Stimulated activated CD8-positive, alpha-beta memory T cell treated with anti-CD3 and anti-CD28 coated beads, Interleukin-15, amount 100 ng/mL, for 24 hours (primary cell): Measurements from ENCODE around the gene LYRM1.
"Not testable (repeated sequence)": the region's sequence is repeated elsewhere in the genome, so short reads cannot be mapped to it uniquely, and the experiment has no call there.

ENCODE experiments used
- DNase-seq: peaks from one replicate; pipeline ENCODE4 v3.0.0-alpha.2; 2020; ENCODE audit warnings: low read depth

Gene LYRM1

DNA sequence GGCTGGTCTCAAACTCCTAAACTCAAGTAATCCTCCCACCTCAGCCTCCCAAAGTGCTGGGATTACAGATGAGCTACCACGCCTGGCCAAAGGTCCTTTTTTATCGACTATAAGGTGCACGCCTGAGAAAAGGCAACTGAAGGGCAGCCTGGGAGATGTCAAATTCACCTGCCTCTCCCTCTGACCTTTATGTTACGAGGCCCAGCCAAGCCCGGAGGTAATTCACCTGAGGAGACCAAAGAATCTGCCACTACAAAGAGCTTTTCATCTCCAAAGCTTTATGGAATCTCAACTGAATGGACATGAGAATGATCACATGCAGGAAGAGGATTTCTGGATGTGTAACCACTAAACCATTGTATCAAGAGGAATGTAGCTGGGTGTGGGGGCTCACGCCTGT is 37.2 kb downstream of the LYRM1 start:
- no peak for DNase-seq

DNA sequence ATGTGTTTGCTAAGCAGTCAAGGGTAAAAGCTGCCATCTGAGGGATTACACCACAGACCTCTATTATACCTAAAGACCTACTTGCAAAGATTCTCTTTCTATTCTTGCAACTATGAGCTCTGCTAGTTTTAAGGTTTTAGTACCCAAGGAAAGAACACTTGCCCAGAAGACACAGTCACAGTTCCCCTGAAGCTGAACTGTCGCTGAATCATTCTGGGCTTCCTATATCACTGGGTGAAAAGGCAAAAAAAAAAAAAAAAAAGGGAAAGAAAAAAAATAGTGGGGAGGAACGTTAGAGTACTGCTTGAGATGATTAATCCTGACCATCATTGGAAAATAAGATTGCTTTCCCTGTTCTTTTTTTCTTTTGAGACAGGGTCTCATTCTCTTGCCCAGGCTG is 37.9 kb downstream of the LYRM1 start:
- no peak for DNase-seq

DNA sequence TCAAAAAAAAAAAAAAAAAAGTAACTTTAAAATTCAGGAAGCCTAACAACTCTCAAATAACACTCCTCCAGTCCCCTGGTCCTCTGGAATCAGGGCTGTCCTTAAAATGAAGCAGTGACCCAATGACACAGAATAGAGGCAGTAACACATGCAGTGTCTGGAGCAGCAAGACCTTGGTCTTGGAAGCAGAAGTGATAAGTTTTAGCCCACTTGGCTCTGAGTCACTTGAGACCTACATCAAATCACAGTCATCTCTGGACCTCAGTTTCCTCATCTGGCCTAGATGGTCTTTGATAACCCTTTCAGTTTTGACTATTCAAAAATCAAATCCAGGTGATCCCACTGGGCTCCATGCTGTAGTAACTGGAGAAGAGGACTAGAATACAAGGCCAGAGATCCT is 39.0 kb downstream of the LYRM1 start:
- no peak for DNase-seq

DNA sequence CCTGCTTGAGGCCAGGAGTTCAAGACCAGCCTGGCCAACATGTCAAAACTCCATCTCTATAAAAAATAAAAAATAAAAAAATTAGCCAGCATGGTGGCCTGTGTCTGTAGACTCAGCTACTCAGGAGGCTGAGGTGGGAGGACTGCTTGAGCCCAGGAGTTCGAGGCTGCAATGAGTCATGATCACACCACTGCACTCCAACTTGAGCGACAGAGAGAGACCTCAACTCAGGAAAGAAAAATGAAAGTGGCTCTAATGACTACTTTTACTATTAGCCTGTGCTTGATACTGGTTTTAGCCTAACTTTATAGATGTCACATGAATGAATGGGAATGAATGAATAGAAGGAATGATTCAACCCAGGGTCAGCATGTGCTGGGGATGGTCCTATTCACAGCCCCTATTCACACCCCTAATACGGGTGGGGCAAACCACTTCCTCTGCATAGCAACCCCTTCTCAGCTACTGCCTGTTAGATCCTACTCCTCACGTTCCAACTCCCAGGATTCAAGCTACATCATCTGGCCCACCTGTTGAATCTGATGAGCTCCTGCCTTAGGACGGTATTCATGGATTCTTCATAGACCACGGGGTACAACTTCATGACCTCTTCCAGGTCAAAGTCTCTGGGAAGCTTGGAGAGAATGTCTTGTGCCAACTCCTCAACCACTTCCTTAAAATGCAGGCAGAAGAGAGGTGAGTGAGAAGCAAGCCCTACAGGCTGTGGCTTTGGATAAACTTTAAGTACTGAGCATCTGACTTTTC is 40.5 kb downstream of the LYRM1 start:
- no peak for DNase-seq

DNA sequence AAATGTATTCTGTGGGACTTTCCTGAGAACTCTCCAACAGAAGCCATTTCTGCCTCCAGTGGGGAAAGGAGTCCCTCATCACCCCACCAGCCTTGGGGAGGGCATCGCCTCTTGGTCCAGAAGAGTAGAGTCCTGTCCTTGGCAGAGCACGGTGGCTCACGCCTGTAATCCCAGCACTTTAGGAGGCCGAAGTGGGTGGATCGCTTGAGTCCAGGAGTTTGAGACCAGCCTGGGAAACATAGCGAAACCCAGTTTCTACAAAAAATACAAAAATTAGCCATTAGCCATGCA is 41.0 kb downstream of the LYRM1 start:
- no peak for DNase-seq

DNA sequence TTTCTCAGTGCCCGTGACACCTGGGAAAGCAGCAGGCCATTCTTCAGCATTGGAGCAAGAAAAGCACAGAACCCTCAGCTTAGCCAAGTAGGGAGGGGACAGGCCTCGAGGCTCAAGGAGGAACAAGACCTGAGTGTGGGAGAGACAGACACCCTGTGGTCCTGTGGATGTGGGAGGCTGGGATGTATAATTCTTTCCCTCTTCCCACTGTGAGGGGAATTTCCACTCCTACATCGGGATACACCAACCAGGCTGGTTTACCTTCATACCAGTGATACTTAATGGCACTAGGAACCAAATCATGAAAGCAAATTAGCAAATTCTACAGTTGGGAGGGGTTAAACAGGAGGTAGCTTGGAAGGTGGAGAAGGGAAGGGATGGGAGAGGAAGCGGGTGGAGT is 41.7 kb downstream of the LYRM1 start:
- DNase-seq: no peak

DNA sequence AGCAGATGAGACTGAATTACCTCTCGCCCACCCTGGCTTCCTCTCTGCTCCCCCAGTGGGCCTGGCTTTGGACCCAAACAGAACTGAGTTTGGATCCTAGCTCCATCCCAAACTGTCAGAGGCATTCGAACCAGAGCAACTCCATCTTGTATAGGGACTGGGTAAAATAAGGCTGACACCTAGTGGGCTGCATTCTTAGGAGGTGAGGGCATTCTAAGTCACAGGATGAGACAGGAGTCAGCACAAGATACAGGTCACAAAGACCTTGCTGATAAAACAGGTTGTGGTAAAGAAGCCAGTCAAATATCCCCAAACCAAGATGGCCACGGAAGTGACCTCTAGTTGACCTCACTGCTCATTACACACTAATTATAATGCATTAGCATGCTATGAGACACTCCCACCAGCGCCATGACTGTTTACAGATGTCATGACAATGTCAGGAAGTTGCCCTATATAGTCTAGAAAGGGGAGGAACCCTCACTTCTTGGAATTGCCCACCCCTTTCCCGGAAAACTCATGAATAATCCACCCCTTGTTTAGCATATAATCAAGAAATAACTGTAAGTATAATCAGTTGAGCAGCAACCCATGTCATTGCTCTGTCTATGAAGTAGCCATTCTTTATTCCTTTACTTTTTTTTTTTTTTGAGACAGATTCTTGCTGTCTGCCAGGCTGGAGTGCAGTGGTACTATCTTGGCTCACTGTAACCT is 44.4 kb downstream of the LYRM1 start:
- DNase-seq: no peak

DNA sequence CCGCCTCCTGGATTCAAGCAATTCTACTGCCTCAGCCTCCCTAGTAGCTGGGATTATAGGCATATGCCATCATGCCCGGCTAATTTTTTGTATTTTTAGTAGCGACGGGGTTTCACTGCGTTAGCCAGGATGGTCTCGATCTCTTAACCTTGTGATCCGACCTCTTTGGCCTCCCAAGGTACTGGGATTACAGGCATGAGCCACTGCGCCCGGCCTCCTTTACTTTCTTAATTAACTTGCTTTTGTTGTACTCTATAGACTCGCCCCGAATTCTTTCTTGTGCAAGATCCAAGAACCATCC is 45.0 kb downstream of the LYRM1 start:
- DNase-seq: not testable (repeated sequence)

DNA sequence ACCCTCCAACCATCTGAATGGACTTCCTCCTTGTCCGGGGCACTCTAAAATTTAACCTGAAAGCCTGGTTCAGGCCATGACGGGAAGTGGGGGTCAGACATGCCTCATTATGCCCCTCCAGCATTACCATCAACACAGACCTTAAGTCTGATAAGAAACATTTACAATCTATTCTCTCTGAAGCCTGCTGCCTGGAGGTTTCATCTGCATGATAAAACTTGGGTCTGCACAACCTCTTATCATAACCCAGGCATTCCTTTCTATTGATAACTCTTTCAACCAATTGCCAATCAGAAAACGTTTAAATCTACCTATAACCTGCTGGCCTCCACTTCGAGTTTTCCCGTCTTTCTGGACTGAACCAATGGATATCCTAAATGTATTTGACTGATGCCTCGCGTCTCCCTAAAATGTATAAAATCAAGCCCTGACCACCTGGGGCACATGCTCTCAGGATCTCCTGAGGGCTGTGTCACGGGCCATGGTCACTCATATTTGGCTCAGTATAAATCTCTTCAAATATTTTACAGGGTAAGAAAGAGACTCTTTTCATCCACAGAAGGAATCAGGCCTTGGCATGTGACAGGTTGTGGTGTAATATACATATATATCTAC is 45.6 kb downstream of the LYRM1 start:
- no peak for DNase-seq

DNA sequence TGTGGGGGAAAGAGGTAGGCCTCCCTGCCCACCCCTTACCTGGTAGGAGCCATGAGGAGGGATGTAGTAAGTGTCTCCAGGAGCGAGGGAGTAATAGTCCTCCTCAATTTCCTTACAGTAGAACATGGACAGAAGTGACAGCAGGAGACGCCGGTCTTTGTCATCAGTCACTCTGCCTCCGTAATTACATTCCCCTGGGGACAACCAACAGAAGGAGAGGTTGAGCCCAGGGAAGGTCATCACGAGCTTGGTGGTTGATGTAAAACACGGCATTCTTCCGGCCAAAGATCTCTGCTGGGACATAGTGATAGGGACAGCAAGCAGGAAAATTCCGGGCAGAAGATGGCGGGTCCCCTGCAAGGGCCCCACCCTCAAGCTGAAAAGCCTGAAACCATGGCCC is 47.9 kb downstream of the LYRM1 start:
- no peak for DNase-seq

DNA sequence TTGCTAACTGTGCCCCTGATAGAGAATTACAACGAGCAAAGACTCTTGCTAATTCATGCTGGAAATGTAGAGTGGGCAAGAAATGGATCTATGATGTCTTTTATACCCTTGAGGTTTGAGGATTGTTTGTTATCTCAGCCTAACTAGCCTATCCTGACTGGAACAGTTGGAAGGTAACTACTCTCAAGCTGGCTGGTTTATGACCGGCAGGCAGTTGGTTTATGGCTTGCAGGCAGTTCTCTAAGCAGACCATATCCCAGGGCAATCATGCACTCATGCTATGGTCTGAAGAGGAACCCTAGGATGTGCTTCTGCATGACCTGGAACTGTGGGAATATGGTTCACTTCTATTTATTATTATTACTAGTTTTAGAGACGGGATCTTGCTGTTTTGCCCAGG is 49.1 kb downstream of the LYRM1 start:
- DNase-seq: no peak

DNA sequence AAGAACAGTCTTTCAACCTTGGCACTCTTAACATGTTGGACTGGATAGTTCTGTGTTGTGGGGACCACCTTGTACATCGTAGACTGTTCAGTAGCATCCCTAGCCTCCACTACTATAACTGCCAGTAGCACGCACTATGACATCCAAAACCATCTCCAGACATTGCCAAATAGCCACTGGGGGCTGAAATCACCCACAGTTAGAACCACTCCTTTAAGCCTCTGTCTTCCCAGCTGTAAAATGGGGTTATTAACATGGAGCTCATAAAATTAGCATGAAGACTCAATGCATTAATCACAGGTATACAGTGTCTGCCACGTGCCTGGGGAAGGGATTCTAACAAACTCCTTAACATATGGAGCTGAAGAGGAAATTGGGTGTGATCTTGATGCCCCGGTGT is 49.7 kb downstream of the LYRM1 start:
- no peak for DNase-seq

DNA sequence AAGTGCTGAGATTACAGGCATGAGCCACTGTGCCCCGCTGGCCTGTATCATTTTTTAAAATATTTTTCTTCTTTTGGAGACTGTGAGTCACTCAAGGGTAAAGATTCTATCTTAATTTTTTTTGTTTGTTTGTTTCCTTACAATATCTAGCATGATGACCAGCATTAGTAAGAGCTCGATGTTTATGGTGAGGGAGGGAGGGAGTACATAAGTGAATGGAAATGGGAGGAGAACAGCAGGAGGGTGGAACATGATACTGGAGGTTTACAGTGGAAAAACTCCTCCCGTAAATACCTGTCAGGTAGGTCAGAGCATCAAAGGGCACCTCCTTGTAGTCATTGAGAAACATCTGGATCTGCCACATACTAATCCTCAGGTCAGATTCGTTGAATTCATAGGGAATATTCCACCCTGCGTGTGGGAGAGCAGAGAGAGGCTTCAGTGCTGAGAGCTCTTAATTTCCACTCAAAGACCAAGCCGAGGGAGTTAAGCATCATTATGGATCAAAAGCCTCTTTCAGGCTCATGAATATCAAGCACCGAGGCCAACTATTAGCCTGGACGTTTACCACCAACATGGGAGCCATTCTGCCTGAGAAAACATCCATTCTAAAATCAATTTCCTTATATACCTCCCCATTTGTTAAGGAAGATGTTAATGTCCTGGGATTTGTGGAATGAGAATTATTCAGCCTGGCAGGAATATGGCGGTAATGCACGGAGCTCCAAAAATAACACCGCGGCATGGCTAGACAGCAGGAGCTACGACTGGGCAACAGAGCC is 51.8 kb downstream of the LYRM1 start:
- no peak for DNase-seq

DNA sequence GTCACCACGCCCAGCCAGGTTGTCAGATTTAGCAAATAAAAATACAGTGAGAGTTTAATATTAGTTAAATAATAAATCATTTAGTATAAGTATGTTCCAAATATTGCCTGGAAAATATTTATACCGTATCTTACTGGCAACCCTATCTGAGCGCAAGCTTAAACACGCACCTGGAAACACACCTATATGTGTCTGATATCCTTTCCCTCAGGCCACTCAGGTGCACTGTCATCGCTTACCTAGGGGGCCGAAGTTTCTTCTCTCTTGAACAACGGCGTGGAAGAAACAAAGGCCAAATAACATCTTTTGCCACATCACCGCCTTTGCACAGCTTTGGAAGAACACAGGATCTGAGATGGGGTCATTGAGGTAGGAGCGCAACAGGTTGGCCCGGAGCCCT is 54.0 kb downstream of the LYRM1 start:
- no peak for DNase-seq

DNA sequence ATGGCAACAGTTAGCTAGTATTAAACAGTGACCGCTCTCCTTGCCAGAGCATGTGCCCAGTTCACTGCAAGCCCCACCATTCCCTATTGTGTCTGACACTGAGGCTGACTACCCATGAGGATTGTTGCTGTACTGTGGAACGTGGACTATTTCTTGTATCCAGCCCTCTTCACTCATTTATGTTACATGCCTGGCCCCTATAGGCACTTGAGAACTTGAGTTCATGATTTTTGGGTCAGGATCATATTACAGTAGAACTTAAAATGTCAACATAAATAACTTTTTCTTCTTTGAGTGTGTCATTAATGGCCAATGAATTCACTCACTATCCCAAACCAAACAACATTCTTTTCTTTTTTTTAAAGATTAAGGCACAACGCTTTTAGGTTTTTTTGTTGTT is 55.7 kb downstream of the LYRM1 start:
- DNase-seq: no peak

DNA sequence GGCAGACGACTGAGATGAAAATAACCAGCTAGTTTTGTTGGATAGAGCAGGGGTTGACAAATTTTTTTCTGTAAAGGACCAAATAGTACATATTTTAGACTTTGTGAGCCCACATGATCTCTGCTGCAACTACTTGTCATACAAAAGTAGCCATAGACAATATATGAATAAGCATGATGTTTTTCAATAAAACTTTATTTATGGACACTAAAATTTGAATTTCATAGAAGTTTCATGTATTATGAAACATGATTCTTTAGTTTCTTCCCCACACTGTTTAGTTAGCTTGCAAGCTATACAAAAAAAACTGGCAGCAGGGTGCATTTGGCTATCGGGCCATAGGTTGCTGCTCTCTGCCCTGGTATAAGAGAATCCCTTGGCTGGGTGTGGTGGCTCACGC is 56.6 kb downstream of the LYRM1 start:
- no peak for DNase-seq

DNA sequence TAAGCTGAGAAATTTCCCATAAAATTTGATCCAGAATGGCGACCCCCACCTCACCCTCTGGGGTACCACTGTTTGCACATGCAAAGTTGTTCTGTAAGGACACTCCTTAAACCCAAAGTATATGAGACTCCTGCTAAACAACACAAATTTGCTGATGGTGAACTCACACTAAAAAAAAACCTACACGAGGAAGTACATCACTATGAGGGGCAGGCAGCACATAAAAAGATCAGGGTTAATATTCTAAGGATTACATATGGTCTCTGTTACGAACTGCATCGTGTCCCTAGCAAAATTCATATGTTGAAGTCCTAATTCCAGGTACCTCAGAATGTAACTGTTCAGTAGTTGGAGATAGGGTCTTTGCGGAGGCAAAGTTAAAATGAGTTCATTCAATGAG is 60.3 kb downstream of the LYRM1 start:
- no peak for DNase-seq

DNA sequence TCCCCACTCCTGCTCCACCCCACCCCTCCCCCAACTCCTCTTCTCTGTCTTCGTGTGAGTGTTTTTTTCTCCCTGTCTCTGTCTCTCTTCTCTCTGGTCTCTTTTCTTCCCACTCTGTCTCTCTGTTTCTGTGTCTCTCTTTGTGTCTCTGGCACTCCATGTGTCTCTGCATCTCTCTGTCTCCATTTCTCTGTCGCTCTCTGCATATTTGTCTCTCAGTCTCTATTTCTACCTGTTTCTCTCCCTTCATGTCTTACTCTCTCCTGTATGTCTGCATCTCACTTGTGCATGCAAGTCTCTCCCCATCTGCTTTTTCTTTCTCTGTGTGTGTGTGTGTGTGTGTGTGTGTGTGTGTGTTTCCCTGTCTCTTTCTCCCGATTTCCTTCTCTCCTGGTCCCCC is 68.2 kb downstream of the LYRM1 start:
- no peak for DNase-seq

DNA sequence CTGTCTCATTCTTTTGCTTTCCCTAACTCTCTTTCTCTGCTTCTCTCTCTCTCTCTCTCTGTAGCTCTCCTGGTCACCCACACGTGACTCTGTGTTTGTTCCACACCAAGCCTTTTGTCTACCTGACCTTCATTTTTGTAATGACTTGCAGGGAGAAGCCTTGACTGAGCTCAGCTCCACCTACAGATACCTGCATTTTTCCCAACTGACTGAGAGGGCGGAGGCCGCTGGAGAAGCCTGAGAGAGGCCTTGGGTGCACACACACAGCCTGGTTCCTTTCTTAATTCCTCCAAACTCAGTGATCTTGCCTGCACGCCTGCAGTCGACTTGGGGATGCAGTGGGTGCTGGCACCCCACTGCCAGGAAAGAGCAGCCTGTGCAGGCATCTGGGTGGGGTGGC is 68.8 kb downstream of the LYRM1 start:
- no peak for DNase-seq

DNA sequence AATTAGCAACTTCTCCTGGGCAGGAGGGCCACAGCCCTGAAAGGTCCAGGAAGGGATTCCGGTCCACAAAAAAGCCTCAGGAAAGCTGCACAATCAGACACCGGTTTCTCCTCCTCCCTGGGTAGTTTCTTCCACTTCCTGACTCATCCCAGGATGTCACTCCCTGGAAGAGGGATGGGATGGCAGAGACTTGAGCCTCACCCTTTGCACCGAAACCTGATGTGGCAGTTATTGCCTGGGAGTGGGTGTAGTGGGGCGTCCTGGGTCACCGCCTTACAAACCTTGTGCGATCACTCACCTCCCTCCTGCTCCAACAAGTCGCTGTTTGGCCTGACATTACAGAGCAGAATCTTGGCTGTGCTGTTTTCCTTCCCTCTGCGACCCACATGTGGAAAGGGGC is 70.8 kb downstream of the LYRM1 start:
- no peak for DNase-seq

DNA sequence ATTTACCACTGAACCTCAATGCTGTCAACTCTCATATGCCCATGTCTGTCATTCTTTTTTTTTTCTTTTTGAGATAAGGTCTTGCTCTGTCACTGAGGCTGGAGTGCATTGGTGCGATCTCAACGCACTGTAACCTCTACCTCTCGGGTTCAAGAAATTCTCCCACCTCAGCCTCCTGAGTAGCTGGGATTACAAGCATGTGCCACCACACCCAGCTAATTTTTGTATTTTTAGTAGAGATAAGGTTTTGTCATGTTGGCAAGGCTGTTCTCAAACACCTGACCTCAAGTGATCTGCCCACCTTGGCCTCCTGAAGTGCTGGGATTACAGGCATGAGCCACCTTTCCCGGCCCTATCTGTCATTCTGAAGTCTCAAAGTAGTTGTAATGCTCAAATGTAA is 72.6 kb downstream of the LYRM1 start:
- not testable (repeated sequence) for DNase-seq
